ENCODE measurements around the gene IGSF5.

GRCh38 chr21:39714331-39714730 is 30.7 kb upstream of the IGSF5 start:
- TF ChIP-seq CTCF (optimal IDR thresholded peaks at IDR 0.05 in 1 of 3, IDR thresholded peaks at IDR 0.05 in 1 of 3, conservative IDR thresholded peaks at IDR 0.05 in 1 of 3; ENCODE audit: extremely low read depth in 1 of 3, insufficient read depth in 2 of 3, low read length in 3 of 3) = no peak
- no peak for TF ChIP-seq EZH2 (IDR thresholded peaks at IDR 0.05; ENCODE audit: low read length)

Measured in keratinocyte (primary cell).